HG03108 (cell line): ENCODE measurements around the gene GABARAP.

Experiments used
- ATAC-seq: cut with Tn5 transposase; IDR thresholded peaks from one replicate; pipeline ENCODE4 v1.9.1; 2021; ENCODE audit warnings: moderate library complexity; ENCODE audit not compliant: unreplicated experiment

GABARAP gene

GRCh38 chr17:7241090-7241733, 1.0 kb downstream of the GABARAP start:
- ATAC-seq: no peak

- no peak for ATAC-seq
Measured at GRCh38 chr17:7240375-7240774, 1.9 kb downstream of the GABARAP start.

GRCh38 chr17:7239091-7240027, 2.9 kb downstream of the GABARAP start, which contains the start of gene PHF23:
PHF23 (minus strand) TSS chr17:7239457; CDS start chr17:7239279, 178 bp downstream.
- peak; percentile 45 for ATAC-seq

DNA sequence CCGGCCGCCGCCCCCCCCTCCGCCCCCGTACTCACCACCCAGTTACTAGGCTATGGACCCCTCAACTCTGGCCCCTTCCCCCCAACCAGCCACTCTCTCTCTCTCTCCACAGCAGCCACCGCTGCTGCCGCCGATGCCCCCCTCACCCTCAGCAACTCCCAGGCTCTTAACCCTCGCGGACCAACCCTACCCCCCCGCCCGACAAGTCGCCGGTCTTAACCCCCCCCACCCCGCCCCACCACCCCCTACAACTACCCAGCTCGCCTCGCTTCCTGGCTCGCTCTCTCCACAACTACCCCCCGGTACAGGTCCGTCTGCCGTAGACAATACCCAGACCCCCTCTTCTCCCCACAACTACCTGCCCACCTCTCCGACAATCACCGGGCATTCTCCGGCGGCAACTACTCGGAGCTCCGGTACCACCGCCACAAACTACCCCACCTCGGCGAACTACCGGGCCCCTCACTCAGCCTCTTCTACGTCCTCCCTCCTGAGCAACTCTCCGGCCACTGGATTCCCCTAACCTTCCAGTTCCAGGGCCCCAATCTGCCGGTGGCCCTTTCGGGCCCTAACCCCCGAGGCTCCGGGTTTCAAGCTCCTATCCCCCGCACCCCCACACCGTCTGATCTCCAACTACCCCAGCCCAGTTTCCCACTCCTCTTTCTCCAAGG, 3.7 kb downstream of the GABARAP start:
- ATAC-seq: no peak

DNA sequence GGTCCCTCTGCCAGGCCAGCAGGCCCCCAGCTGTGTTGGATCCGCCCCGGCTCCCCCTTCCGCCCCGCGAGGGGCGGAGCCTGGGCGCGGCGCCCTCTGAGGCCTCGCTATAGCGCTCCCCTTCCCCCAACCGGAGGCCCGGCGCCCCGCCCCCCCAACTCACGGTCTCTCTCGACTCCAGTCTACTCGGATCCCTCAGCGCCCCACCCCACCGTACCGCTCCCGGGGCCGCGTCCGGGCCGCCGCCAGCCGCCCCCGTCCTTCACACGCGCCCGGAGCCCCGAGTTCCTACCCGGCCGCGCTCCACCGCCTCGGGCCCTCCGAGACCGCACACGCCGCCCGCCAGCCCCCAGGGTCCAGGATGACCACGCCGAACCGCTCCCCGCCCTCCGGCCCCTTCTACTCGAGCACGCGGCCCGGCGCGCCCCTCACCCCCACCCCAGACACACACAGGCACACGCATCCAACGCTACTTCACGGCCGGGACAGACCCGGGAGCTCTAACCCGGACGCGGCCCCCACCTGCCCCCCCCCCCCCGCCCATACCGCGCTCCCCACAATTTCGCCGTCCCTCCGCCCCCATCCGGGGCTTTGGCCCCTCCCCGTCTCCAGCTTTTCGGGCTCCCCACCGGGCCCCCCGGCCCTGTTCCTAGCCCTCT, 4.4 kb downstream of the GABARAP start:
- ATAC-seq: no peak

DNA sequence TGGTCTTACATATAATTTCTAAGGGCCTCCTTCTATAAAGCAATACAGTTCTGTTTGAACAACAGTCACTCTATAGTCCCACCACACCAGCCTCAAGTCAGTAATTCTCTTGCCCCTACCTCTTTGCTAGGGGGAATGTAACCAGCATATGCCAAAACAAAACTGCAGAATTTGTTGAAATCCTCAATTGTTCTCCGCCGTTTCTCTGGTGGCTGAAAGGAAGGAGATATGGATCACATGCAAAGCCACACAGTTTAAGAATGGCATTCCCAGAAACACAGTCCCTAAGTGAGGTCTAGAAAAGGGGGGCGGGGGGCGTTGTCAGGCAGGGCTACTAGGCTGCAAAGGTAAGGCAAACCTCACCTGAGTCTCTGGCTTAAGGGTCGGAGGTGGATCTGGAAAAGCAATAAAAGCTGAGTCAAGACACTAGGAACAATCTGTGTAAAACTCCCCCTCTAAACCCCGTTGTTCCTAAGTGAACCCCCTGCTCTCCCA, 4.9 kb downstream of the GABARAP start:
- ATAC-seq: no peak

- ATAC-seq: no peak
Measured at GRCh38 chr17:7236808-7237207, 5.4 kb downstream of the GABARAP start.

DNA sequence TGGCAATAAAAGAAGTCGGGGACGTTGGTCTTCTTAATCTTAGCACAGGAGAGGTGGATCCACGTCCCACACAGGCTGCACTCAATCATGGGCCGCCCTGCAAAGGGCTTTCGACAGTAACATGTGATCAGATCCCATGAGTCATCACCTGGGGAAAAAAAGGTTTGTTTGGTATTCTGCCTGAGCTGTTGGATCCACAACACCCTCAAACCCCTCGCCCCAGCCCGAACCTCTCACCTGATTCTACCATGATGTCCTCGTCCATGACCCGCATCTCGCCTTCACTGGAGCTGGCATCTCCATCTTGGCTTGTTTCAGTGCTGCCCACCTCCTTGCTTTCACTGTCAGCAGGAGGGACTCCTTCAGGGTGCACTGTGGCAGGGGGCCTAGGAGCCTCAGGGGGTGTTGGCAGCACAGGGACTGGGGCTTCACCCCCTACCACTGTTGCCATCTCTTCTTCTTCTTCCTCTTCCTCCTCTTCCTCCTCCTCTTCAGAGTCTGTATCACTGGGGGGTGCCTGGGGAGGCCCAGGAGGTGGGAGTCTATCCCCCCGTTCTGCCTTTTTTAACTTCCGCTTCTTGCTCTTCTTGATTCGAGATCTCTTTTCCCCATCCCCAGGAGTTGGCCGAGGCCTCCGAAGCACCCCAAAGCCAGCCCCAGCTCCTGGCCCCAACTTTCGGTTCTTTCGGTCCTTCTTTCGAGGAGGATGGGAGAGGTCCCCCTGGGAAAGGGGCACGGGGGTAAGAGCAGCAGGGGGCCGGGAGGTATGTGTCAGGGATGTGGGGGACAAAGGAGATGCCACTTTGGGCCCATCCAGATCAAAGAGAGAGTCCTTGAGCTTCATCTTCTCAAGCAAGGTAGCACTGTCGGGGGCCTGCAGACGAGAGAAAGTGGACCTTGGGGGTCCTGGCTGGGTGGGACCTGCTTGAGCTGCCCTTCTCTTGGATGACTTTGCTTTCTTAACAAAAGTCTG, 6.3 kb downstream of the GABARAP start:
- ATAC-seq: no peak

DNA sequence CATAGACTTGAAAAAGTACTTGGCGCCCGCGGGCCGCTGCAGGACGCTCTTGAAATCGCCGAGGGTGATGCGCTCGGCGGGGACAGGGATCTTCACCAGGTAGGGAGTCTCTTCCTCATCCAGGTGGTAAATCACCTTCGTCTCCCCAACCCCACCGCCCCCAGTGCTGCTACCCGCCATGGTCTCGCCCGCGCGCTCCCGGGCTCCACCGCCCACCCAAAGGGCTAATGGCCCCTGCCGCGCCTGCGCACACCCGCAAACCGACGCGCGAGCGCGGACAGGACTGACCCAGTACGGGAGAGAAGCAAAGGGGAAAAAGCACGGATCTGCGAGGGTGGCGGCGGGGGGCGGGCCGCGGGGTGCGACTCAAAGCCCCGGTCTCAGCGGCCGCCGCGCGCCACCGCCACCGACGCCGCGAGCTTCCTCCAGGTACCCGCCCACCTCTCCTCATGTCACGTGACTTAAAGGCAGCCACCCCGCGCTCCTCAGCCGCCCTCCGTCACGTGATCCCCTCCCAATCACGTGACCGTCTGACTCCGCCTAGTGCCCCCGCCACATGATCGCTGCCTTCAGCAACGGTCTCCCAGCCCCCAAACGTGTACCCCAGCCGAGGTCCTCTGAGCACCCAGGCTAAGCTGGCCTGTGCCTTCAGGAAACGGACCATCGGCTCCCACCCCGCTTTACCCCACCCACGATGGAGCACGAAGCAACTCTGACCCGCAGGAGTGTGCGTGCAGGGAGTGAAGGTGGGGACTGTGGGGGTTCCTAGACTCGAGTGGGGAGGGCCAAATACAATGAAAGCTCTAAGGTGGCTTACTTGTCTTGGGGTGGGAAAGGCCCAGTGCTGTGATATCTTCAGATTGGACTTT, 7.9 kb downstream of the GABARAP start, which contains the start of gene DVL2:
Gene DVL2 (minus strand): TSS at position 435 of the 869 bp plus-strand sequence. CDS start 255 bp downstream, at position 180.
- ATAC-seq: peak; percentile 44

- no peak for ATAC-seq
Measured at GRCh38 chr17:7233701-7234082, 8.6 kb downstream of the GABARAP start.

GRCh38 chr17:7232114-7232513, 10.1 kb downstream of the GABARAP start:
- no peak for ATAC-seq

GRCh38 chr17:7229504-7229903, 12.7 kb downstream of the GABARAP start:
- no peak for ATAC-seq

DNA sequence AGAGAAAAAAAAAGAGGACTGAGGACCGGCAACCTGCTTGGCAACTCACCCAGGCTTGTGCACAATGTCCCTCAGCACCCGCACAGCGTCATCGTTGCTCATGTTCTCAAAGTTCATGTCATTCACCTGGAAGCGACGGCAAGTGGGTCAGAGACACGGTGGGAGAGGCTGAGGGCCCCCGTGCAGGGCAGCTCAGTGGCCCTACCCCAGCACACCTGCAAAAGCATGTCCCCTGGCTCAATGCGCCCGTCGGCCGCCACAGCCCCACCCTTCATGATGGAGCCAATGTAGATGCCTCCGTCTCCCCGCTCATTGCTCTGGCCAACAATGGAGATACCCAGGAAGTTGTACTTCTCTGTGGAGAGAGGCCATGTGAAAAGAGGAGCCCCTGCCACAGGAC, 13.3 kb downstream of the GABARAP start:
- no peak for ATAC-seq

- no peak for ATAC-seq
Measured at GRCh38 chr17:7226721-7227710, 15.2 kb downstream of the GABARAP start.

DNA sequence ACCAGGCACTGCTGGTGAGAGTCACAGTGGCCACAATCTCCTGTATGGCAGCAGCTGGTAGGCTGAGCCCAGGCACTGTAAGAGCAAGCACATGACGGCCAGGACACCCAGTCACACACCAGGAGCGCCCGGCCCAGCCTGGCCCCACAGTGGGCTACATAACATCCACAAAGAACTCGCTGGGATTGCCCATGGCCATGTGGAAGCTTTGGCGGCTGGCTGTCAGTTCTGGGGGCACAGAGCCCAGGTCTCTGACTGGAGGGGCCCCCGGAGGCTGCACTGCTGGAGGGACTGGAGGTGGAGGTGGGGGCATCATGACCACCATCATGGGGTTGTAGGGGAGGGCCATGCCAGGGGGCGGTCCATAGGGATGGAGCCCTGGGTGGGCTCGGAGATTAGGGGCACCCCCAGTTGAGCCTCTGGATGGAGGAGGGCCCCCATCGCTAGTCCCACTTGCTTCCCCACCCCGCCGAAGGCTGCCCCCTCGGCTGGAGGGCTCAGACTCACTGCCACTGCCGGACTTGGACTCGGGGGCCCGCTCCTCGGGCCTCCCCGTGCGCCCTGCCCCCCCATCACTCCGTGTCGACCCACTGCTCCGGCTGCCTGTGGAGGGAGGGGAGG, 16.4 kb downstream of the GABARAP start:
- no peak for ATAC-seq

GRCh38 chr17:7224661-7225111, 17.6 kb downstream of the GABARAP start:
- no peak for ATAC-seq

GRCh38 chr17:7224110-7224509, 18.1 kb downstream of the GABARAP start:
- ATAC-seq: no peak
